Endothelial cell of umbilical vein (primary cell): ENCODE results near the gene PDE10A. TPM values are rescaled to one million over a fixed set of nuclear protein-coding genes. Genes with fewer than 3 reads are reported as not detected.

Source experiments
- BruUV-seq: library from RNA; stranded (reverse); fragments of 400-500 nt; replicated peaks from 2 replicates; lab custom pipeline; 2021; lab: Mats Ljungman, UMichigan
- CTCF ChIA-PET: fragments of 300-600, 350-600 bp; sonication (Branson Sonifier 250); formaldehyde crosslinking; loops from one replicate; lab custom pipeline; 2021; ENCODE audit warnings: antibody characterized with exemption, inconsistent platforms; lab: Charles Lee
- POLR2A ChIA-PET: fragments of 300-600, 350-600 bp; sonication (Branson Sonifier 250); formaldehyde crosslinking; loops from one replicate; lab custom pipeline; 2021; ENCODE audit warnings: antibody characterized with exemption, inconsistent platforms; lab: Charles Lee
- DNase-seq: peaks from one replicate; pipeline ENCODE4 v3.0.0-alpha.2; 2011; ENCODE audit warnings: low read depth, low spot score
- FAIRE-seq: peaks from 2 replicates; lab custom pipeline; 2011; peaks lifted over from hg19 to GRCh38; lab: Jason Lieb, UNC
- H2AFZ ChIP-seq: 2 replicates; pipeline ENCODE4 v1.6.0; 2012; ENCODE audit warnings: low read depth, low read length, control low read depth, inconsistent platforms
- H3K27ac ChIP-seq: 2 replicates; pipeline ENCODE4 v1.5.1; 2011; ENCODE audit warnings: low read depth, mild to moderate bottlenecking, control low read depth, low read length, moderate library complexity; ENCODE audit not compliant: insufficient read depth
- H3K27me3 ChIP-seq, 2 experiments: 2 replicates each; pipeline versions ENCODE4 v1.6.0 to v1.6.1; 2011; ENCODE audit warnings: low read length in 2 of 2, mixed read lengths in 1 of 2; ENCODE audit not compliant: control insufficient read depth in 2 of 2, insufficient read depth in 2 of 2
- H3K36me3 ChIP-seq, 2 experiments: 2 replicates in 1 of 2; 3 replicates in 1 of 2; pipeline ENCODE4 v1.5.1; 2011; ENCODE audit warnings: low read length in 2 of 2, mild to moderate bottlenecking in 1 of 2, moderate library complexity in 1 of 2; ENCODE audit not compliant: control insufficient read depth in 2 of 2, insufficient read depth in 2 of 2; ENCODE audit errors: extremely low read depth in 1 of 2
- H3K4me1 ChIP-seq: 3 replicates; pipeline ENCODE4 v1.5.1; 2011; ENCODE audit warnings: mild to moderate bottlenecking, low read length; ENCODE audit not compliant: control insufficient read depth, insufficient read depth; ENCODE audit errors: extremely low read depth
- H3K4me2 ChIP-seq: 2 replicates; pipeline ENCODE4 v1.6.1; 2011; ENCODE audit warnings: low read length, control low read depth, mixed read lengths; ENCODE audit not compliant: insufficient read depth
- H3K4me3 ChIP-seq, 3 experiments: fragments of 200-600 bp in 1 of 3; sonication (generic), shearing (Covaris generic) in 1 of 3; replicated peaks in 1 of 3; 2 replicates each; pipeline ENCODE4 v1.5.1; 2011 to 2016; ENCODE audit warnings: control low read depth in 3 of 3, low read length in 3 of 3, mild to moderate bottlenecking in 2 of 3, inconsistent platforms in 1 of 3, low read depth in 1 of 3, moderate library complexity in 1 of 3; ENCODE audit not compliant: insufficient read depth in 1 of 3
- H3K79me2 ChIP-seq: 2 replicates; pipeline ENCODE4 v1.6.0; 2012; ENCODE audit warnings: low read length, inconsistent platforms; ENCODE audit not compliant: control insufficient read depth, insufficient read depth
- H3K9ac ChIP-seq: replicated peaks from 2 replicates; pipeline ENCODE3; 2011; ENCODE audit warnings: low read length, control low read depth; ENCODE audit not compliant: insufficient read depth; ENCODE audit errors: extremely low read depth
- H3K9me1 ChIP-seq: replicated peaks from 3 replicates; pipeline ENCODE4 v1.6.0; 2011; ENCODE audit warnings: mild to moderate bottlenecking, low read length; ENCODE audit not compliant: control insufficient read depth, insufficient read depth; ENCODE audit errors: extremely low read depth
- H3K9me3 ChIP-seq: replicated peaks from 2 replicates; pipeline ENCODE4 v1.5.1; 2012; ENCODE audit warnings: low read length, inconsistent platforms; ENCODE audit not compliant: control insufficient read depth, insufficient read depth
- H4K20me1 ChIP-seq: replicated peaks from 2 replicates; pipeline ENCODE3; 2011; ENCODE audit warnings: mild to moderate bottlenecking, low read length; ENCODE audit not compliant: control insufficient read depth, insufficient read depth; ENCODE audit errors: extremely low read depth
- EZH2 ChIP-seq: IDR thresholded peaks from 2 replicates; pipeline ENCODE4 v1.6.1; 2012; ENCODE audit warnings: borderline replicate concordance, low read depth, mild to moderate bottlenecking, moderate library complexity, low read length, inconsistent platforms; ENCODE audit not compliant: severe bottlenecking
- FOS ChIP-seq: IDR thresholded peaks from 2 replicates; pipeline ENCODE4 v1.6.1; 2011; ENCODE audit warnings: mild to moderate bottlenecking, low read length, moderate library complexity, borderline replicate concordance; ENCODE audit not compliant: insufficient read depth
- GATA2 ChIP-seq: IDR thresholded peaks from 2 replicates; pipeline ENCODE4 v1.7.0; 2011; ENCODE audit warnings: low read depth, mild to moderate bottlenecking, moderate library complexity, mixed read lengths, low read length; ENCODE audit not compliant: insufficient read length, insufficient read depth
- JUN ChIP-seq: IDR thresholded peaks from 2 replicates; pipeline ENCODE4 v1.6.1; 2011; ENCODE audit warnings: borderline replicate concordance, low read depth; ENCODE audit not compliant: insufficient read length, insufficient read depth
- MAX ChIP-seq: IDR thresholded peaks from 2 replicates; pipeline ENCODE4 v1.6.1; 2011; ENCODE audit not compliant: insufficient read depth, insufficient read length
- MYC ChIP-seq: IDR thresholded peaks from one replicate; pipeline ENCODE4 v1.6.1; 2011; ENCODE audit warnings: mild to moderate bottlenecking, low read depth, low read length
- POLR2A ChIP-seq: IDR thresholded peaks from 2 replicates; pipeline ENCODE4 v1.6.1; 2012; ENCODE audit warnings: low read depth, mild to moderate bottlenecking, control low read depth, low read length
- POLR2AphosphoS5 ChIP-seq: IDR thresholded peaks from 2 replicates; pipeline ENCODE4 v1.6.1; 2012; ENCODE audit warnings: low read depth, mild to moderate bottlenecking, control low read depth, low read length, moderate library complexity; ENCODE audit not compliant: insufficient read depth
- dilution Hi-C: fragments of 300-500 bp; cut with MboI; formaldehyde crosslinking; loops from one replicate; pipeline ENCODE4 v1.15.0; 2019; ENCODE audit warnings: low sequenced_read_pairs; ENCODE audit not compliant: extremely low pct_ligation_motif_present
- intact Hi-C: fragments of 100-400 bp; cut with micrococcal nuclease; formaldehyde crosslinking; loops from one replicate; pipeline ENCODE4 v1.10.0; 2022
- polyA plus RNA-seq, 4 experiments: library from polyadenylated mRNA; depleted of rRNA in 3 of 4; stranded (reverse) in 3 of 4; unstranded in 1 of 4; fragments of >200 nt; gene quantifications; 2 replicates each; pipeline versions ENCODE4 v1.2.1 to v1.2.3, GENCODE V29; 2011 to 2012; ENCODE audit warnings: missing spikeins in 1 of 4
- total RNA-seq: library from RNA; stranded (reverse); gene quantifications from 2 replicates; pipeline ENCODE4 v1.2.3, GENCODE V29; 2021
- TF ChIP-seq, protein P1 (sequence below), 2 donors: IDR thresholded peaks; 1 replicate in 1 of 2; 2 replicates in 1 of 2; pipeline ENCODE4 v1.5.1; 2011; ENCODE audit warnings: low read length in 2 of 2, mild to moderate bottlenecking in 2 of 2, moderate library complexity in 2 of 2, control low read depth in 1 of 2, inconsistent platforms in 1 of 2, low read depth in 1 of 2; ENCODE audit not compliant: insufficient read depth in 1 of 2; ENCODE audit errors: extremely low read depth in 1 of 2

The PDE10A gene
- total and polyA plus RNA-seq, 2 donors (not counting 3 experiments of a cell fraction or from before 2014, with no cell fraction given): 0.86 to 2.9 TPM

DNA sequence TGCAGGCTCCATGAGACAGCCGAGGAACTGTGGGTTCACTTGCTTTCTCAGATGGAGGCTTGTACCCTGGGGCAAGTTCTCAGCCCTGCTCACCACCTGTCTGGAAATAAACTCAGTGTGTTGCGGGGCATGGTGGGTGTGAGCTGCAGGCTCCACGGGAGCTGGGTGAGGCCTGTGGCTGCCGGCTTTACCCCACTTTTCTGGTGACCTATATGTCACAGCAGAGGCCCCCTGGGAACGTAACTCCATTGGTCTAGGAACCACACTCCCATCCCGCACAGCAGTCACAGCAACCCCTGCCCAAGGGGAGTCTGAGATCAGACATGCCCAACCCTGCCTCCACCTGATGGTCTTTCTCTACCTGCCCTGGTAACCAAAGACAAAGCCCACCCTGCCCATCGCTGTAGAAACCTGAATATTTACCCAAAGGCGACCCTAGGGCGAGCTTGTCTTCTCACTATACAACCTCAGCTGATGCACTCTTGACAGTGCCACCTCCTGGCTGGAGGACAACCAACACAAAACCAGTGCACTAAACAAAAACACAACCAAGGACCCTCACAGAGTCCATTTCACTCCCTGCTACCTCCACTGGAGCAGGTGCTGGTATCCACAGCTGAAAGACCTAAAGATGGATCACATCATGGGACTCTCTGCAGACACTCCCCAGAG, 174.3 kb downstream of the PDE10A start:
- POLR2A ChIA-PET: no interaction called here
- Histone ChIP-seq H3K27me3 (no peaks in the 10 kb centered on the region), H3K27ac (no peak overlapping the region), H3K9me1 (no peaks in the 10 kb centered on the region), H3K9ac (no peak overlapping the region), H3K4me3 (no peak overlapping the region), H2AFZ (no peak overlapping the region), H4K20me1 (no peaks in the 10 kb centered on the region), H3K4me2 (no peak overlapping the region), H3K36me3 (no peaks in the 10 kb centered on the region), H3K9me3 (no peaks in the 10 kb centered on the region), H3K79me2 (no peaks in the 10 kb centered on the region), H3K4me1 (no peaks in the 10 kb centered on the region)
- TF ChIP-seq MYC (no peak), FOS (no peak), MAX (no peak), POLR2AphosphoS5 (no peak), GATA2 (no peak), JUN (no peak), EZH2 (no peak), POLR2A (no peak)
- TF ChIP-seq, protein P1, sequence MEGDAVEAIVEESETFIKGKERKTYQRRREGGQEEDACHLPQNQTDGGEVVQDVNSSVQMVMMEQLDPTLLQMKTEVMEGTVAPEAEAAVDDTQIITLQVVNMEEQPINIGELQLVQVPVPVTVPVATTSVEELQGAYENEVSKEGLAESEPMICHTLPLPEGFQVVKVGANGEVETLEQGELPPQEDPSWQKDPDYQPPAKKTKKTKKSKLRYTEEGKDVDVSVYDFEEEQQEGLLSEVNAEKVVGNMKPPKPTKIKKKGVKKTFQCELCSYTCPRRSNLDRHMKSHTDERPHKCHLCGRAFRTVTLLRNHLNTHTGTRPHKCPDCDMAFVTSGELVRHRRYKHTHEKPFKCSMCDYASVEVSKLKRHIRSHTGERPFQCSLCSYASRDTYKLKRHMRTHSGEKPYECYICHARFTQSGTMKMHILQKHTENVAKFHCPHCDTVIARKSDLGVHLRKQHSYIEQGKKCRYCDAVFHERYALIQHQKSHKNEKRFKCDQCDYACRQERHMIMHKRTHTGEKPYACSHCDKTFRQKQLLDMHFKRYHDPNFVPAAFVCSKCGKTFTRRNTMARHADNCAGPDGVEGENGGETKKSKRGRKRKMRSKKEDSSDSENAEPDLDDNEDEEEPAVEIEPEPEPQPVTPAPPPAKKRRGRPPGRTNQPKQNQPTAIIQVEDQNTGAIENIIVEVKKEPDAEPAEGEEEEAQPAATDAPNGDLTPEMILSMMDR (IDR thresholded peaks at IDR 0.05; ENCODE audit: extremely low read depth in 1 of 2, insufficient read depth in 1 of 2, low read depth in 1 of 2, low read length in 2 of 2): no peak
- intact Hi-C loops: no loop called here
- FAIRE-seq: no peak
- no peak for DNase-seq
- CTCF ChIA-PET: no interaction called here
- no TSS peak for BruUV-seq
- dilution Hi-C loops: no loop called here
